ENCODE measurements around the gene POLR1E.

Gene POLR1E

DNA sequence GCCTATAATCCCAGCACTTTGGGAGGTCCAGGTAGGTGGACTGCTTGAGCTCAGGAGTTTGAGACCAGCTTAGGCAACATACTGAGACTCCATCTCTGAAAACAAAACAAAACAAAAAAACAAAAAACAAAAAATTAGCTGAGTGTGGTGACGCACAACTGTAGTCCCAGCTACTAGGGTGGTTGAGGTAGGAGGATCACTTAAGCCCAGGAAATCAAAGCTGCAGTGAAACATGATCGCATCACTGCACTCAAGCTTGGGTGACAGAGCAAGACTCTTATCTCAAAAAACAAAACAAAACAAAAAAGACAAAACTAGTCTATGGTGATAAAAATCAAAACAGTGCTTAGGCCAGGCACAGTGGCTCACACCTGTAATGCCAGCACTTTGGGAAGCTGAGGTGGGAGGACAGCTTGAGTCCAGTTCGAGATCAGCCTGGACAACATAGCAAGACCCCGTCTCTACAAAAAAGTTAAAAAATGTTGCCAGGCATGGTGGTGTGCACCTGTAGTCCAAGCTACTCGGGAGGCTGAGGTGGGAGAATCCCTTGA lies 61.7 kb downstream of the POLR1E start:
- no peaks in the 10 kb centered on the region for H3K9me2 ChIP-seq (replicated peaks; ENCODE audit: control insufficient read depth, low read length)
- no peak overlapping the region for H3K4me3 ChIP-seq (ENCODE audit: low read length)
- no peaks in the 10 kb centered on the region for H3F3A ChIP-seq (ENCODE audit: control insufficient read depth, insufficient read depth)
- H3K4me2 ChIP-seq (ENCODE audit: low read length), result no peak overlapping the region
- no peaks in the 10 kb centered on the region for H3K9me3 ChIP-seq (ENCODE audit: control insufficient read depth, insufficient read depth, low read length)
- H3K27ac ChIP-seq (ENCODE audit: low read depth, low read length), result no peak overlapping the region
- no peaks in the 10 kb centered on the region for H3K36me3 ChIP-seq (ENCODE audit: control insufficient read depth, low read length)
- H3K27me3 ChIP-seq (ENCODE audit: control insufficient read depth, low read length), result no peaks in the 10 kb centered on the region
- TF ChIP-seq CTCF (IDR thresholded peaks at IDR 0.05; ENCODE audit: low read depth, low read length, poor library complexity, severe bottlenecking), result no peak
- H3K4me1 ChIP-seq (ENCODE audit: control insufficient read depth, low read length), result peaks cover 8% of the 10 kb centered on the region
- H4K20me1 ChIP-seq (ENCODE audit: control insufficient read depth, insufficient read depth, low read depth, low read length), result no peaks in the 10 kb centered on the region
- H3K79me2 ChIP-seq (ENCODE audit: control insufficient read depth, low read length), result no peaks in the 10 kb centered on the region

DNA sequence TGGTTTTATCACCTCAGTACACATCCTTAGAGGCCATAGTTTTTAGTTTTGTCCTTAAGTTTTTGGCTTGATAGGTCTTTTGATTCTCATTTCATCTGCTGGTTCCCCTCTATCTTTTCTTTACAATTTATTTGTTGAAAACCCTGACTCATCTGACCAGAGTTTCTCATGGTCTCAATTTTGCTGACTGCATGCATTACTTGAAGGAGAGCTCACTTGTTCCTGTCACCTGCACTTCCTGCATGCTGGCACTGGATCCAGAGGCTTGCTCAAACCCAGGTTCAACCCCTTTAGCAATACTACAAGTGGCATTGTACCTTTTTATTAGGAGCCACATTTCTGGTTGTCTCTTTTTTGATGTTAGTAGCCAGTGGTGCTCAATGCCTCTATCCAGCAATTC lies 63.8 kb downstream of the POLR1E start:
- Histone ChIP-seq H3K4me1 (ENCODE audit: control insufficient read depth, low read length) (peaks cover 8% of the 10 kb centered on the region), H4K20me1 (ENCODE audit: control insufficient read depth, insufficient read depth, low read depth, low read length) (no peaks in the 10 kb centered on the region), H3K27ac (ENCODE audit: low read depth, low read length) (no peak overlapping the region), H3F3A (ENCODE audit: control insufficient read depth, insufficient read depth) (no peaks in the 10 kb centered on the region), H3K27me3 (ENCODE audit: control insufficient read depth, low read length) (no peaks in the 10 kb centered on the region), H3K4me3 (ENCODE audit: low read length) (no peak overlapping the region), H3K4me2 (ENCODE audit: low read length) (no peak overlapping the region), H3K36me3 (ENCODE audit: control insufficient read depth, low read length) (no peaks in the 10 kb centered on the region), H3K79me2 (ENCODE audit: control insufficient read depth, low read length) (no peaks in the 10 kb centered on the region), H3K9me2 (replicated peaks; ENCODE audit: control insufficient read depth, low read length) (no peaks in the 10 kb centered on the region), H3K9me3 (ENCODE audit: control insufficient read depth, insufficient read depth, low read length) (no peaks in the 10 kb centered on the region)
- TF ChIP-seq CTCF (IDR thresholded peaks at IDR 0.05; ENCODE audit: low read depth, low read length, poor library complexity, severe bottlenecking), result no peak
- TF ChIP-seq EZH2phosphoT487 (IDR thresholded peaks at IDR 0.05; ENCODE audit: borderline replicate concordance, low read length), result no peak

- H3K27ac ChIP-seq (ENCODE audit: low read depth, low read length), result no peak overlapping the region
- no peaks in the 10 kb centered on the region for H3K79me2 ChIP-seq (ENCODE audit: control insufficient read depth, low read length)
- no peaks in the 10 kb centered on the region for H3K36me3 ChIP-seq (ENCODE audit: control insufficient read depth, low read length)
- H3K4me3 ChIP-seq (ENCODE audit: low read length), result no peak overlapping the region
- no peaks in the 10 kb centered on the region for H4K20me1 ChIP-seq (ENCODE audit: control insufficient read depth, insufficient read depth, low read depth, low read length)
- no peak overlapping the region for H3K4me2 ChIP-seq (ENCODE audit: low read length)
- H3K27me3 ChIP-seq (ENCODE audit: control insufficient read depth, low read length), result no peaks in the 10 kb centered on the region
- no peaks in the 10 kb centered on the region for H3F3A ChIP-seq (ENCODE audit: control insufficient read depth, insufficient read depth)
- no peaks in the 10 kb centered on the region for H3K9me2 ChIP-seq (replicated peaks; ENCODE audit: control insufficient read depth, low read length)
- TF ChIP-seq EZH2phosphoT487 (IDR thresholded peaks at IDR 0.05; ENCODE audit: borderline replicate concordance, low read length) (no peak), CTCF (IDR thresholded peaks at IDR 0.05; ENCODE audit: low read depth, low read length, poor library complexity, severe bottlenecking) (no peak)
- peaks cover 8% of the 10 kb centered on the region for H3K4me1 ChIP-seq (ENCODE audit: control insufficient read depth, low read length)
- H3K9me3 ChIP-seq (ENCODE audit: control insufficient read depth, insufficient read depth, low read length), result no peaks in the 10 kb centered on the region
Measured at GRCh38 chr9:37550781-37551180, 65.0 kb downstream of the POLR1E start.
